Bronchial epithelial cell (primary cell): ENCODE results near the gene FRK. TPM values are rescaled to one million over a fixed set of nuclear protein-coding genes. Genes with fewer than 3 reads are reported as not detected.
A peak's percentile ranks its signal among the peaks of the same experiment; 100 is the strongest.
"Not testable (repeated sequence)": the region's sequence is repeated elsewhere in the genome, so short reads cannot be mapped to it uniquely, and the experiment has no call there.

ENCODE experiments used
- DNase-seq: peaks from one replicate; pipeline ENCODE4 v3.0.0-alpha.2; 2010; ENCODE audit warnings: low read depth
- FAIRE-seq: peaks from 2 replicates; lab custom pipeline; 2011; peaks lifted over from hg19 to GRCh38; lab: Jason Lieb, UNC
- H3K27me3 ChIP-seq: 2 replicates; pipeline ENCODE4 v1.5.1; 2011; ENCODE audit warnings: low read length; ENCODE audit not compliant: control insufficient read depth, insufficient read depth
- H3K36me3 ChIP-seq: 2 replicates; pipeline ENCODE4 v1.5.1; 2011; ENCODE audit warnings: low read length; ENCODE audit not compliant: control insufficient read depth, insufficient read depth
- H3K4me3 ChIP-seq: 2 replicates; pipeline ENCODE4 v1.5.1; 2011; ENCODE audit warnings: mild to moderate bottlenecking, low read depth, low read length, control low read depth
- CTCF ChIP-seq: IDR thresholded peaks from 2 replicates; pipeline ENCODE4 v1.5.1; 2011; ENCODE audit warnings: mild to moderate bottlenecking, moderate library complexity, low read length, control low read depth, inconsistent platforms; ENCODE audit not compliant: insufficient read depth, severe bottlenecking
- total RNA-seq: library from RNA; depleted of rRNA; stranded (reverse); fragments of >200 nt; gene quantifications from 2 replicates; pipeline ENCODE4 v1.2.1, GENCODE V29; 2014

FRK gene
- total RNA-seq, 1 donor from 2014 or later: 1.3 TPM

- FAIRE-seq: no peak
- no peaks in the 10 kb centered on the region for H3K36me3 ChIP-seq
Measured at GRCh38 chr6:116101790-116102189, 41.1 kb upstream of the FRK start.

GRCh38 chr6:116101302-116101718 is 40.6 kb upstream of the FRK start:
- Histone ChIP-seq H3K4me3 (peak overlapping the region; percentile 88), H3K36me3 (no peaks in the 10 kb centered on the region), H3K27me3 (no peaks in the 10 kb centered on the region)
- DNase-seq: no peak
- FAIRE-seq: no peak
- TF ChIP-seq CTCF: no peak

More at GRCh38 chr6:116101790-116102189, 41.1 kb upstream of the FRK start:
- no peak for TF ChIP-seq CTCF
- no peaks in the 10 kb centered on the region for H3K27me3 ChIP-seq
- peak overlapping the region; percentile 88 for H3K4me3 ChIP-seq
- no peak for DNase-seq

GRCh38 chr6:116100419-116101301 is 40.0 kb upstream of the FRK start, which contains the start of gene NT5DC1:
Gene NT5DC1 (plus strand): TSS chr6:116100853. CDS start chr6:116100931, 78 bp downstream.
- Histone ChIP-seq H3K27me3 (no peaks in the 10 kb centered on the region), H3K4me3 (peak within 1 kb of the TSS; percentile 88), H3K36me3 (no peaks in the 10 kb centered on the region)
- peak; percentile 61 for TF ChIP-seq CTCF
- FAIRE-seq (no peak), DNase-seq (peak; percentile 65)

- no peaks in the 10 kb centered on the region for H3K36me3 ChIP-seq
- FAIRE-seq (no peak), DNase-seq (no peak)
- no peak overlapping the region for H3K4me3 ChIP-seq
- TF ChIP-seq CTCF: no peak
- H3K27me3 ChIP-seq: no peaks in the 10 kb centered on the region
Measured at GRCh38 chr6:116099036-116099435, 38.3 kb upstream of the FRK start.

- peak; percentile 26 for DNase-seq
- Histone ChIP-seq H3K36me3 (no peaks in the 10 kb centered on the region), H3K27me3 (no peaks in the 10 kb centered on the region), H3K4me3 (no peak overlapping the region)
- no peak for FAIRE-seq
- TF ChIP-seq CTCF: peak; percentile 2
Measured at GRCh38 chr6:116096979-116097816, 36.5 kb upstream of the FRK start.

- H3K36me3 ChIP-seq, H3K4me3 ChIP-seq, FAIRE-seq, DNase-seq, H3K27me3 ChIP-seq: not testable (repeated sequence)
Measured at GRCh38 chr6:116096048-116096759, 35.5 kb upstream of the FRK start.
